Thymus (tissue), 11 donors: ENCODE measurements around the gene CEACAM16. TPM values are rescaled to one million over a fixed set of nuclear protein-coding genes. Genes with fewer than 3 reads are reported as not detected.
A peak's percentile ranks its signal among the peaks of the same experiment; 100 is the strongest.

Experiments
- DNase-seq, 9 donors: peaks; one replicate each; pipeline ENCODE4 v3.0.0-alpha.2; 2013; ENCODE audit warnings: low spot score in 9 of 9, low read depth in 6 of 9, missing footprints in 1 of 9
- H3K27ac ChIP-seq, 2 donors: one replicate each; pipeline ENCODE4 v1.5.1; 2013; ENCODE audit warnings: control low read depth in 1 of 2, low read depth in 1 of 2, low read length in 1 of 2, mild to moderate bottlenecking in 1 of 2, moderate library complexity in 1 of 2
- H3K27me3 ChIP-seq, 2 donors: one replicate each; pipeline ENCODE4 v1.5.1; 2013; ENCODE audit warnings: low read length in 1 of 2; ENCODE audit not compliant: control insufficient read depth in 2 of 2, insufficient read depth in 1 of 2
- H3K36me3 ChIP-seq, 2 donors: one replicate each; pipeline ENCODE4 v1.5.1; 2013; ENCODE audit warnings: low read length in 1 of 2, mild to moderate bottlenecking in 1 of 2, moderate library complexity in 1 of 2; ENCODE audit not compliant: control insufficient read depth in 2 of 2, insufficient read depth in 2 of 2
- H3K4me1 ChIP-seq, 2 donors: one replicate each; pipeline ENCODE4 v1.5.1; 2013; ENCODE audit warnings: low read length in 2 of 2; ENCODE audit not compliant: control insufficient read depth in 2 of 2, insufficient read depth in 2 of 2
- H3K4me3 ChIP-seq, 2 donors: one replicate each; pipeline ENCODE4 v1.5.1; 2013; ENCODE audit warnings: low read length in 2 of 2, control low read depth in 1 of 2, mild to moderate bottlenecking in 1 of 2
- H3K9me3 ChIP-seq, 2 donors: one replicate each; pipeline ENCODE4 v1.5.1; 2013; ENCODE audit warnings: low read length in 1 of 2, mild to moderate bottlenecking in 1 of 2; ENCODE audit not compliant: control insufficient read depth in 2 of 2, insufficient read depth in 1 of 2
- WGBS: extraction: QIAGEN DNeasy Blood & Tissue Kit; methylation state at CpG from one replicate; pipeline ENCODE4 v1.1.7; 2013; 5-methylcytosine and 5-hydroxymethylcytosine counted together
- polyA plus RNA-seq: library from polyadenylated mRNA; stranded (reverse); fragments of 200-250 nt; gene quantifications from one replicate; pipeline ENCODE4 v1.2.3, GENCODE V29; 2013
- total RNA-seq: library from RNA; stranded (reverse); fragments of 120-200 nt; gene quantifications from one replicate; pipeline ENCODE4 v1.2.4, GENCODE V29; 2013
- donor health status: healthy.

Gene CEACAM16
- total and polyA plus RNA-seq, 2 donors, result 0.09 to 0.24 TPM

- no peaks in the 10 kb centered on the region for H3K9me3 ChIP-seq
- WGBS, result 50% methylated on average over 25 of the region's 25 CpGs
- no peaks in the 10 kb centered on the region for H3K36me3 ChIP-seq
- H3K4me3 ChIP-seq, result no peak overlapping the region
- peaks cover 0 to 5% of the 10 kb centered on the region in 2 donors for H3K4me1 ChIP-seq
- no peak overlapping the region for H3K27ac ChIP-seq
- peak in 1 of 9 donors; percentile 29 for DNase-seq
- H3K27me3 ChIP-seq, result no peaks in the 10 kb centered on the region
Observed at GRCh38 chr19:44684892-44685863, 13.8 kb upstream of the CEACAM16 start.

DNA sequence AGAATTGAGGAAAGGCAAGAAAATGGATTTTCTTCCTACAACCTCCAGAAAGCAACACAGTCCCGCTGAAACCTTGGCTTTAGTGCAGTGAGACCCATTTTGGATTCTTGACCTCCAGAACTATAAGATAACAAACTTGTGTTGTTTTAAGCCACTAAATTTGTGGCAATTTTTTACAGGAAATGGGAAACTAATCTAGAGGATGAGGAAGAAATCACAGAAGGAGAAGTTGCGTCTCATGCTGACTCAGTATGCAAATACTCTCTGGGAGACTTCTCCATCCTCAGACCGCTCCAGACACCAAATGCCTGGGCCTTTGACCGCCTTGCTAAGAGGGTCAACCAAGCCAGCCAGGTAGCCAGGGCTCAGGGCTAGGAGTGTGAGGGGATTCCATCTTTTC, 13.1 kb upstream of the CEACAM16 start:
- Histone ChIP-seq H3K4me1 (peaks cover 0 to 5% of the 10 kb centered on the region in 2 donors), H3K4me3 (no peak overlapping the region)
- WGBS, result 23% methylated on average over 4 of the region's 4 CpGs

GRCh38 chr19:44686896-44687295, 12.1 kb upstream of the CEACAM16 start:
- Histone ChIP-seq H3K4me3 (no peak overlapping the region), H3K27ac (no peak overlapping the region), H3K4me1 (peaks cover 0 to 7% of the 10 kb centered on the region in 2 donors), H3K36me3 (no peaks in the 10 kb centered on the region), H3K27me3 (no peaks in the 10 kb centered on the region), H3K9me3 (no peaks in the 10 kb centered on the region)
- no peak for DNase-seq
- WGBS, result 95% methylated on average over 4 of the region's 4 CpGs

More for the DNA sequence above, 13.1 kb upstream of the CEACAM16 start:
- Histone ChIP-seq H3K36me3 (no peaks in the 10 kb centered on the region), H3K27me3 (no peaks in the 10 kb centered on the region), H3K9me3 (no peaks in the 10 kb centered on the region), H3K27ac (no peak overlapping the region)
- no peak for DNase-seq

DNA sequence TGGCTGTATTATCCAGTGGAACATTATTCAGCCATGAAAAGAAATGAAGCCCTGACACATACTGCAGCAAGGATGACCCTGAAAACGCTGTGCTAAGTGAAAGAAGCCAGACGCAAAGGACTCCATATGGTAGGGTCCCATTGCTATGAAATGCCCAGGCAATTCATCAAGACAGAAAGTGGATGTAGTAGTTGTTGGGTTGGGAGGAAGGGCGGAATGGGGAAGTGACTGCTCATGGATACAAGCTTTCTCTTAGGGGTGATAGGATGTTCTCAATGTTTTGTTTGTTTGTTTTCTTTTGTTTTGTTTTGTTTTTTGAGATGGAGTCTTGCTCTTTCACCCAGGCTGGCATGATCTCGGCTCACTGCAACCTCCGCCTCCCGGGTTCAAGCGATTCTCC, 11.1 kb upstream of the CEACAM16 start:
- DNase-seq, result no peak
- Histone ChIP-seq H3K4me3 (no peak overlapping the region), H3K36me3 (no peaks in the 10 kb centered on the region), H3K9me3 (no peaks in the 10 kb centered on the region), H3K4me1 (peaks cover 0 to 12% of the 10 kb centered on the region in 2 donors), H3K27ac (no peak overlapping the region), H3K27me3 (no peaks in the 10 kb centered on the region)
- WGBS, result 92% methylated on average over 7 of the region's 7 CpGs

GRCh38 chr19:44689290-44690130, 9.4 kb upstream of the CEACAM16 start:
- H3K9me3 ChIP-seq, result no peaks in the 10 kb centered on the region
- H3K4me3 ChIP-seq, result no peak overlapping the region
- no peaks in the 10 kb centered on the region for H3K27me3 ChIP-seq
- no peaks in the 10 kb centered on the region for H3K36me3 ChIP-seq
- peak; percentile 37 to 85 (median 59) for DNase-seq
- H3K4me1 ChIP-seq, result peaks cover 0 to 12% of the 10 kb centered on the region in 2 donors
- H3K27ac ChIP-seq, result no peak overlapping the region
- WGBS, result 48% methylated on average over 11 of the region's 11 CpGs

DNA sequence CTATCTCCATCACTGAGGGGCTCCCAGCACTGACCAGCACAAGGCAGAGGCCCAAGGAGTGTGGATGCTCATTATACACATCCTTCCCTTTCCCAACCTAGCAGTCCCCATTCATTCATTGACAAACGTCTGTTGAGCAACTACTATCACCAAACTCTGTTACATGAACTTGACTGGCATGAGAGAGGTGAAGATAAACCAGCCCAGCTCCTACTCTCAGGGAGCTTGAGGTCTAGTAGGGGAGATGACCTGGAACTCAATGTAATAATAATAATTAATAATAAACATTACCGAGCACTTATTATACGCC, 8.9 kb upstream of the CEACAM16 start:
- Histone ChIP-seq H3K4me1 (peaks cover 0 to 8% of the 10 kb centered on the region in 2 donors), H3K27me3 (no peaks in the 10 kb centered on the region), H3K36me3 (no peaks in the 10 kb centered on the region), H3K9me3 (no peaks in the 10 kb centered on the region), H3K27ac (no peak overlapping the region), H3K4me3 (no peak overlapping the region)
- 98% methylated on average over 3 of the region's 3 CpGs for WGBS
- DNase-seq, result no peak

- no peak overlapping the region for H3K4me3 ChIP-seq
- H3K27ac ChIP-seq, result no peak overlapping the region
- WGBS, result 45% methylated on average over 5 of the region's 5 CpGs
- peaks cover 0 to 2% of the 10 kb centered on the region in 2 donors for H3K27me3 ChIP-seq
- DNase-seq, result no peak
- H3K36me3 ChIP-seq, result no peaks in the 10 kb centered on the region
- H3K9me3 ChIP-seq, result no peaks in the 10 kb centered on the region
- peaks cover 0 to 12% of the 10 kb centered on the region in 2 donors for H3K4me1 ChIP-seq
Observed at GRCh38 chr19:44692379-44692721, 6.6 kb upstream of the CEACAM16 start.

DNA sequence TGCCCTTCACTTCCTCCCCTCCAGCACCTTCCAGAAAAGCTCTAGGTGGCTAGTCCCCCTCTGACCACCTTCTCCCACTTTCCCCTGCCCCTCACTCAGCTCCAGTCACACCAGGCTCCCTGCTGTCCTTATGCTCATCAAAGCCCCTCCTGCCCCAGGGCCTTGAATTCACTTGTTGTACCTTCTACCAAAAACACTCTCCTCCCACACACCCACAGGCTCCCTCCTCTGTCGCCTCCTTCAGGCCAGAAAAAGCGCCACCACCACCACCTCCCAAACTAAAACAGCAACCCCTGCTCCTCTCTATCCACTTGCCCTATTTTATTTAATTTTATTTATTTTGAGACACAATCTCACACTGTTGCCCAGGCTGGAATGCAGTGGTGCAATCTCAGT, 4.8 kb upstream of the CEACAM16 start:
- H3K27ac ChIP-seq, result no peak overlapping the region
- peaks cover 0 to 19% of the 10 kb centered on the region in 2 donors for H3K4me1 ChIP-seq
- WGBS, result 95% methylated on average over 2 of the region's 2 CpGs

More for the DNA sequence above, 4.8 kb upstream of the CEACAM16 start:
- Histone ChIP-seq H3K4me3 (no peak overlapping the region), H3K27me3 (peaks cover 0 to 4% of the 10 kb centered on the region in 2 donors), H3K9me3 (no peaks in the 10 kb centered on the region), H3K36me3 (no peaks in the 10 kb centered on the region)
- no peak for DNase-seq
